Calu3 (cell line): ENCODE results near the gene PCGF2. TPM values are rescaled to one million over a fixed set of nuclear protein-coding genes. Genes with fewer than 3 reads are reported as not detected.
A peak's percentile ranks its signal among the peaks of the same experiment; 100 is the strongest.

Experiments used
- BruUV-seq: library from RNA; stranded (reverse); fragments of 400-500 nt; replicated peaks from 2 replicates; lab custom pipeline; 2021; lab: Mats Ljungman, UMichigan
- CTCF ChIA-PET: fragments of 300-600 bp; sonication (Branson Sonifier 250); formaldehyde crosslinking; loops from one replicate; lab custom pipeline; 2022; ENCODE audit warnings: antibody characterized with exemption; lab: Charles Lee
- DNase-seq: peaks from one replicate; pipeline ENCODE4 v3.0.0; 2022
- H3K27ac Mint-ChIP-seq: one replicate; pipeline ENCODE4 v1.8.0; 2022; ENCODE audit warnings: mixed read lengths; ENCODE audit not compliant: unreplicated experiment
- H3K27me3 Mint-ChIP-seq: one replicate; pipeline ENCODE4 v1.8.0; 2022; ENCODE audit warnings: mixed read lengths; ENCODE audit not compliant: unreplicated experiment
- H3K36me3 Mint-ChIP-seq: one replicate; pipeline ENCODE4 v1.8.0; 2022; ENCODE audit warnings: mild to moderate bottlenecking, moderate library complexity, mixed read lengths; ENCODE audit not compliant: insufficient read depth, unreplicated experiment
- H3K4me1 Mint-ChIP-seq: one replicate; pipeline ENCODE4 v1.8.0; 2022; ENCODE audit warnings: mild to moderate bottlenecking, low read depth, mixed read lengths; ENCODE audit not compliant: unreplicated experiment
- H3K4me3 Mint-ChIP-seq: one replicate; pipeline ENCODE4 v1.8.0; 2022; ENCODE audit warnings: mild to moderate bottlenecking, low read depth, moderate library complexity, mixed read lengths; ENCODE audit not compliant: unreplicated experiment
- H3K9me3 Mint-ChIP-seq: one replicate; pipeline ENCODE4 v1.8.0; 2022; ENCODE audit warnings: low read depth, mixed read lengths; ENCODE audit not compliant: unreplicated experiment
- intact Hi-C: fragments of 100-400 bp; cut with micrococcal nuclease; formaldehyde crosslinking; loops from one replicate; pipeline ENCODE4 v1.10.0; 2022; ENCODE audit not compliant: unreplicated experiment
- total RNA-seq: library from RNA; stranded (reverse); gene quantifications from 2 replicates; pipeline ENCODE4 v1.2.3, GENCODE V29; 2022
- TF ChIP-seq, protein P1 (sequence below): fragments of 200-600 bp; IDR thresholded peaks from one replicate; pipeline ENCODE4 v1.8.0; 2022; ENCODE audit warnings: antibody characterized with exemption; ENCODE audit not compliant: unreplicated experiment

PCGF2 gene
- total RNA-seq, 1 experiment from 2014 or later = 205 TPM

DNA sequence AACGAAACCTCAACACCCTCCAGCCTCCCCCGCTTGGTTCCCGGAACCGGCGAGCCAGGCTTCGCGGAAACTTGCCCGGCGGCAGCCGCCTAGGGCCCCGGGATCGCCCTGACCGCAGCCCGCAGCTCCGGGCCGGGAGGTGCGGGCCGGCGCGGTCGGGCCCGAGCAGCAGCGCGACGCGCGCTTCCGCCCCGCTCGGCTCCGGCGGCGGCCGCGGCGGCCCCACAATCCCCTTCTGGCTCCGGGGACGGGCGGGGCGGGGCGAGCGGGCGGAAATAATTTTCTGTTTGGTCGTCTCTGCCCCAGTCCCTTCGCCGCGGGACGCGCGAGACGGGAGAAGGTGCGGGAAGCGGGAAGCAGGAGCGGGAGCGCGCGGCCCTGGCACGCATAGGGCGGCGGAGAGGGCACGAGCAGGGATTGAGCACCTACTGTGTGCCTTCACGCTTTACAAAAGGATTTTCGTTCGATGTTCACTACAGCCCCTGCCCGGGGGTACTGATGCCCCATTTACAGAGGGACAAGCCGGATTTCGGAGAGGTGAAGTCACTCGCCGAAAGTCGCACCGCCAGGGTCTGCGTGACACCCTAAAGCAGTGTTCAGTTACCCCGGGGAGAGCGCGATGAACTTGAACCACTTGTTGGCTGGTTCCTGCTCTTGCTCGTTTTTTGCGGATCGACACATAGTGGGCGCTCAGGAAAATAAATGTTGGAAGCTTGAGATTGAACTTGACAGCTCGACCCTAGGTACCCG, 45.8 kb downstream of the PCGF2 start:
- intact Hi-C loops = loop anchor here (2.0 kb wide), 2 partner anchors 26 to 48 kb away; no protein-coding TSS in a partner anchor
- peak overlapping the region; percentile 90 for H3K27ac Mint-ChIP-seq
- CTCF ChIA-PET = interaction anchor here (0.7 to 6.2 kb wide), 3 partner anchors 32 to 462 kb away, joined by 3 to 38 read pairs (median 3); no protein-coding TSS in a partner anchor
- no peaks in the 10 kb centered on the region for H3K9me3 Mint-ChIP-seq
- peaks cover 33% of the 10 kb centered on the region for H3K27me3 Mint-ChIP-seq
- TF ChIP-seq, protein P1, sequence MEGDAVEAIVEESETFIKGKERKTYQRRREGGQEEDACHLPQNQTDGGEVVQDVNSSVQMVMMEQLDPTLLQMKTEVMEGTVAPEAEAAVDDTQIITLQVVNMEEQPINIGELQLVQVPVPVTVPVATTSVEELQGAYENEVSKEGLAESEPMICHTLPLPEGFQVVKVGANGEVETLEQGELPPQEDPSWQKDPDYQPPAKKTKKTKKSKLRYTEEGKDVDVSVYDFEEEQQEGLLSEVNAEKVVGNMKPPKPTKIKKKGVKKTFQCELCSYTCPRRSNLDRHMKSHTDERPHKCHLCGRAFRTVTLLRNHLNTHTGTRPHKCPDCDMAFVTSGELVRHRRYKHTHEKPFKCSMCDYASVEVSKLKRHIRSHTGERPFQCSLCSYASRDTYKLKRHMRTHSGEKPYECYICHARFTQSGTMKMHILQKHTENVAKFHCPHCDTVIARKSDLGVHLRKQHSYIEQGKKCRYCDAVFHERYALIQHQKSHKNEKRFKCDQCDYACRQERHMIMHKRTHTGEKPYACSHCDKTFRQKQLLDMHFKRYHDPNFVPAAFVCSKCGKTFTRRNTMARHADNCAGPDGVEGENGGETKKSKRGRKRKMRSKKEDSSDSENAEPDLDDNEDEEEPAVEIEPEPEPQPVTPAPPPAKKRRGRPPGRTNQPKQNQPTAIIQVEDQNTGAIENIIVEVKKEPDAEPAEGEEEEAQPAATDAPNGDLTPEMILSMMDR = no peak
- peak; percentile 99 for DNase-seq
- H3K4me3 Mint-ChIP-seq = peak overlapping the region; percentile 85
- H3K36me3 Mint-ChIP-seq = peaks cover 63% of the 10 kb centered on the region
- peaks cover 37% of the 10 kb centered on the region for H3K4me1 Mint-ChIP-seq
- BruUV-seq = TSS peak; percentile 83

DNA sequence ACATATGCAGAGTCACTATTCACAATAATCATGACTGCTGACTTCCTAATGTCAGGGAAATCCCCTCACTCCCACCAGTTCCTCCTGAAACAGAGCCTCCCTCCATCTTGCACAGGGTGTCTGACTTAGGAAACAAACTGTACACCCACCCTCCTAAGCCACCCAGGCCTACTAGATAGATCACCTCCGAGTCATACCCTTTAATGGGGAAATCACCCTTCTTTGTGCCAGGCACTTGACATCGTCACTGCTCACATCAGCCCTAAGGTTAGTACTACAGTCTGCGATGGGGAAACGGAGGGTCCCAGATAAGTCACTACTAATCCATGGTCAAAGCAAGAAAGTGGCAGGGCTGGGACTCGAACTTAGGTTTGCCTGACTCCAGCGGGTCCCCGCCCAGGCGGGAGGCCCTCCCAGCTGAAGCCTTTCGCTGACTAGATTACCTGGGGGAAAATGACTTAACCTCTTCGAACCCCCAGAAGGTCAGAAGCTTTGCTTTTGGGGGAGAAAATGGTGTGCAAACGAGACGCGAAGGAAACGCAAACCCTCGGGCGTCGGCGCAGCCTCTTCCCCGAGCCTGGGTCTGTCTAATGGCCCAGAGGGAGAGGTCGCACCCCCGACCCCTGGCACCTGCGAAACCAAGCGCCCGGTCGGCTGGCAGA, 46.5 kb downstream of the PCGF2 start:
- peaks cover 56% of the 10 kb centered on the region for H3K36me3 Mint-ChIP-seq
- CTCF ChIA-PET = interaction anchor here (0.6 to 6.2 kb wide), 3 partner anchors 20 to 262 kb away, joined by 3 to 38 read pairs (median 4); no protein-coding TSS in a partner anchor
- H3K9me3 Mint-ChIP-seq = no peaks in the 10 kb centered on the region
- H3K27ac Mint-ChIP-seq = peak overlapping the region; percentile 37
- TF ChIP-seq, protein P1 = no peak
- H3K4me3 Mint-ChIP-seq = peak overlapping the region; percentile 85
- intact Hi-C loops = loop anchor here (2.0 kb wide), 2 partner anchors 25 to 49 kb away; no protein-coding TSS in a partner anchor
- peaks cover 40% of the 10 kb centered on the region for H3K27me3 Mint-ChIP-seq
- BruUV-seq = TSS peak; percentile 39
- peaks cover 35% of the 10 kb centered on the region for H3K4me1 Mint-ChIP-seq
- DNase-seq = peak; percentile 44

DNA sequence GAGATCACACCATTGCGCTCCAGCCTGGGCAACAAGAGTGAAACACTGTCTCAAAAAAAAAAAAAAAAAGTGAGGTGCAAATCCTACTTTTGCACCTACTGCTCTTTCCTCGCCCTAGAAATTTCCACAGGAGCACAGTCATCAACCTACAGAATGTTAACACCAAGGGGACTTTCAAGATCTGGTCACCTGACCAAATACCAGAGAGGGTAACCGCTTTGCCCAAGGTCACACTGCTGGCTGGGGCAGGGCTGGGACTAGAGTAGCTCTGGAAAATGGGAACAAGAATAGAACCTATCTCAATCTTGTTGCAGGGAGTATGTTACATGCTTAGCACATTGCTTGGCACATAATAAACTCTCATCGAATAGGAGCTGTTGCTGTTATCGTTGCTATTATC, 49.4 kb downstream of the PCGF2 start:
- Mint-ChIP-seq H3K4me3 (no peak overlapping the region), H3K27ac (no peak overlapping the region), H3K9me3 (no peaks in the 10 kb centered on the region), H3K4me1 (peaks cover 23% of the 10 kb centered on the region), H3K27me3 (peaks cover 52% of the 10 kb centered on the region), H3K36me3 (peaks cover 27% of the 10 kb centered on the region)
- BruUV-seq = no TSS peak
- intact Hi-C loops = no loop called here
- DNase-seq = no peak
- CTCF ChIA-PET = interaction anchor here (0.5 to 1.1 kb wide), 4 partner anchors 11 to 1477 kb away, joined by 3 to 4 read pairs (median 3); no protein-coding TSS in a partner anchor
- TF ChIP-seq, protein P1 = no peak

DNA sequence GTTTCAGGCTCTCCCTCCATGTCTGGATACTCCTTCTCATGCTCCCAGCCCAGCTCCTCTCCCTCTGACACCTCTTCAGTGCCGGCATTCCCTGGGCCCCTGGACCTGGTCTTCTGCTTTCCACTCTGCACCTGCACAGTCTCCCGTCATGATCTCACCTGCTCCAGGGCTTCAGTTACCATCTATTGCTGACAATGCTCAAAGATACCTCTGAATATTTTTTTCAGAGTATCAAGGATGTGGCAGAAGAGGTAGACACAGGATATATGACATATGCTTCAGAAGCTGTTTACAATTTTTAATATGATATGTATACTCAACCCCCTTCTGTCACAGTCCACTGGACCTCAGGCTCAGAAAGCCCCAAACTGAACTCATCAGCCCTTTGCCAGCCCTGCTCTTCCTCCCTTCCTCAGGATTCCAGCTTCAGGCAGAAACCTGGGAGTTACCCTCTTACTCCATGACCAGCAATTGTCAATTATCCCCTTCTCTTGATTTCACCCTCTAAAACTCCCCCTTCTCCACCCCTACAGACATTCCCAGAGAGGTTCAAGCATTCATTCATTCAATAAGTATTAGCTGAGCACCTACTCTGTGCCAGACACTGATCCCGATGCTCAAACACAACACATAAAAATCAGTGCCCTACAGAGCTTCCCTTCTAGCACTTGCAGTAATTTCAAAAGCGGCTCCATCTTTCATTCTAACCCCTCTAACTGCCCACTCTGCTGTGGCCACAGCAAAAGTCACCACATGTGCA, 50.9 kb downstream of the PCGF2 start:
- BruUV-seq = no TSS peak
- H3K36me3 Mint-ChIP-seq = peaks cover 12% of the 10 kb centered on the region
- TF ChIP-seq, protein P1 = no peak
- intact Hi-C loops = no loop called here
- H3K27ac Mint-ChIP-seq = no peak overlapping the region
- CTCF ChIA-PET = interaction anchor here (0.6 to 1.3 kb wide), 8 partner anchors 10 to 1242 kb away, joined by 3 to 7 read pairs (median 3); no protein-coding TSS in a partner anchor
- H3K4me3 Mint-ChIP-seq = no peak overlapping the region
- H3K4me1 Mint-ChIP-seq = peaks cover 23% of the 10 kb centered on the region
- no peak for DNase-seq
- no peaks in the 10 kb centered on the region for H3K9me3 Mint-ChIP-seq
- H3K27me3 Mint-ChIP-seq = peaks cover 66% of the 10 kb centered on the region
